Measurements from ENCODE around the gene RPL3. TPM values are rescaled to one million over a fixed set of nuclear protein-coding genes. Genes with fewer than 3 reads are reported as not detected.

The RPL3 gene
- polyA plus RNA-seq, 4 donors: 2,659 to 3,242 (median 3,013) TPM

DNA sequence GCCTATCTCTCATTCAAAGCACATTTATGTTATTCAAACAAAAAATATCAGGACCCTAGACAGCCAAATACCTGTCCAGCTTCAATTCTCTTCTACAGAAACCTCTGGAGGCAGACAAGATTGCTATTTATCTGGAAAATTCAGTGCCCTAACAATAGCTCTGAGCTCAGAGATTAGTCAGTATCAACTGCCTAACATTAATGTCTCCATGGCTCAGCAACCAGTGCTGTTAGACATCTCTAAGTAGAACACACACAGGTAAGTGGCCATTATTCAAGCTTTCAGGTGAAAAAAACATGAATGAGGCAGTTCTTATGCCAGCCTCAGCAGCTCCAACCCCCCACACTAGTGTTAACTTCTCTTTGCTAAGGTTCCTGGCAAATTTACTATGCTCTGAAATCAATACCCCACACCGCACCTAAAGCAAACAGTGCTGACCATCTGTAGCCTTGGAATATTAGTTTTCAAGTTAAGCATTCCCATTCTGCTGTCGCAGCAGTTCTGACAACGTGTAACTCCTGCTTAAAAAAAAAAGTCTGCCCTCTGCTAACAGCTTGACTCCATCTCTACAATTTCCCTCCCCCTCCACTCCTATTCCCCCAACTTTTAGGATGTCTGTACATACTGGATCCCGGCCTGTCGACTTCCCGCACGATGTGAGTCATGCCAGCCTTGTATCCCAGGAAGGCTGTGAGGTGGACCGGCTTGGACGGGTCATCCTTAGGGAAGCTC is 1.5 kb downstream of the RPL3 start:
- no peak for DNase-seq (ENCODE audit: low read depth in 4 of 4, low spot score in 3 of 4)

DNA sequence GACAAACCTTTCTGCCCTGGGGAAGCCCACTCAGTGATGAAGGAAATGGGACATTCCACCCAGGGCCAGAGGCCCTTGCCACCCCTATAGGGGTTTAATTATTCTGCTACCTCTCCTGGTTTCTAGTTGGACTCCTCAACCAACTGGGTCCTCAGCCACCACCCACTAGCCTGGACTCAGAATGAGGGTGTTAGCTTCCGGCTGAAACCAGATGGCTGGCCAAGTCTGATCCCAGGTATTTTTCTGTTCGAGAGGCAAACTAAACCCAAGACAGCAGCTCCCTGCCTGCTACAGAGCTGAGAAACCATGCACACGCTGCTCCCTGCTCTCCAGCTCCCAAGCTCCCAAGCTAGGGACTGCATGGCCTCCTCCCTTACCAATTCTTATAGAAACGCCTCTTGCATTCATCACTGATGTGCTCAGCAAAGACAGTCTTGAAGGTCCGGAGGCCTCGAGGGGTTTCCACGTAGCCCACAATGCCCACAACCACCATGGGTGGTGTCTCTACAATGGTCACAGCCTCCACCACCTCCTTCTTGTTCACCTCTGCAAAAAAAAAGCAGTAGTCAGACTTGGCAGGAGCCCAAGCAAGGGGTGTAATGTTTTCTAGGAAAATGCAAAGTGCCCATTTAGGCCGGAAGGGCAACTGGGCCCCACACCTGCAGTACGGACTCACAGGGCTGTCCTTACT is 2.2 kb downstream of the RPL3 start:
- DNase-seq (ENCODE audit: low read depth in 4 of 4, low spot score in 3 of 4): no peak

DNA sequence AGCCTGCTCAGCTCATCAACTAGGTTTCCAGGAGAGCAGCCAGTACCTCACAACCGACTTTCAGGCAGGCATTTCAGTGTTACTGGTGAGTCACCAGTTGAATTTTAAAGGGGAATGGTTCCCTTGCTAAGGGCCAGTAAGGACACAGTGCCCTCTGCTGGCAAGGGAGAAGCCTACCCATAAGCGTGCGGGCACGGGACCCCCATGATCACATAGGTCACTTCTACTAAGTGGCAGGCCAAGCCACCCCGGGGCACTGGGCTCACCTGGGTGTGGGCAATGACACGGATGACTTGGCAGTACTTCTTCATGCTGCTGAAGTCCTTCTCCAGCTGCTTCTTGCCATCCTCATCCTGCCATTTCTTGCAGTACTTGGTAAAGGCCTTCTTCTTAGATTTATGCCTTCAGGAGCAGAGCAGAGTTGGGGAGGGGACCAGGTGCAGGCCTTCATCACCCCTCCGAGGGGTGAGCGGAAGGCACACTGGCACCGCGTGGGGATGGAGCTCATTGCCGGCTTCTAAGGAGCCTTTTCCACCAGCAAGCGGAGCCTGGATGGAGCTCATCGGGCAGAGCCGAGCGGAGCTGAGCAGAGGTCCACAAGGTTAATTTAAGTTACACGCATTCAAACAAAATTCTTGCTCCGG is 2.9 kb downstream of the RPL3 start:
- peak in 1 of 4 donors; percentile 72 for DNase-seq (ENCODE audit: low read depth in 4 of 4, low spot score in 3 of 4)

DNA sequence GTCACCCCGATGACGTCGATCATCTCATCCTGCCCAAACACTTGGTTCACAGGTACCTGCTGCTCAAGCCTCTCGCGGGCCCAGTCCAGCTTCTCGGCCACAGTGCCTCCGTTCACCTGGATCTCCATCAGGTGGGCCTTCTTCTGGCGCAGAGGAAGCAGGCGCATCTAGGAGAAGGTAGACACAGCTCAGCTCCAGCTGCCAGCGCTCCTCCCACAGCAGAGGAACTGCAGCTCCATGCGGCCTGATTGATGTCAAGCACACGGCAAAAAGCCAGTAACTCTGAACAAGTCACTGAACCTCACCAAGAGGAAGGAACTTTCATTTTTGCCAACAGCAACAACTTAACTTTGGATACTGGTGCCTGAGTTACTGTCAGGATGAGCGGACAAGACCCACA is 4.0 kb downstream of the RPL3 start:
- DNase-seq (ENCODE audit: low read depth in 4 of 4, low spot score in 3 of 4): no peak

DNA sequence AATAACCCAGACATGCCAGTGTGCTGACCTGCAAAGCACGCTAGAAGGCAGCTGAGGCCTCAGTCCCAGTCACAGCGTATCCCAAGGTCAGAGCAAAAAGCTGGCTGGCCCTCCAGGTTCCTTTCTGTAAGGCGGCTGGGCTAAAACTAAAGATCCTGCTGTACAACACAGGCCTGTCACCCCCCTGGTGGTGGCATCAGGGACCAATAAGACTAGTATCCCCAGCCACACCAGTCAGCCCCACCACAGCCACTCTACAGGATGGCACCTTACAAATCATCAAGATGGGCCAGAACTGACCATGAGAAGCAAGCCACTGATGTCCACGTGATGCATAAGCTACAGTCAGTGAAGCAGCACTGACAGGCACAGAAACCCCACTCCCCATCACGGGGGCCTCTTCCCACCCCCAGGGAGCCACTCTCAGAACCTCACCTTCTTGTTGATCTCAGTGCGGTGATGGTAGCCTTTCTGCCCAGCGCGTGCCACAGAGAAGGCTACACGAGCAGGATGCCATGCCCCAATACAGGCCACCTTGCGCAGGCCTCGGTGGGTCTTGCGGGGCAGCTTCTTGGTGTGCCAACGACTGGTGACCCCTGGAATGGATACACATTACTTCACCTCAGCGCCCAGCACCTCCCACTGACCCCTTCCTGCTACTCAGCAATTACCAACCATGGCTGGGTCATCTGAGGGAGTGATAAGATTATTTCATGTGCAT is 5.0 kb downstream of the RPL3 start:
- DNase-seq (ENCODE audit: low read depth in 4 of 4, low spot score in 3 of 4): no peak

DNA sequence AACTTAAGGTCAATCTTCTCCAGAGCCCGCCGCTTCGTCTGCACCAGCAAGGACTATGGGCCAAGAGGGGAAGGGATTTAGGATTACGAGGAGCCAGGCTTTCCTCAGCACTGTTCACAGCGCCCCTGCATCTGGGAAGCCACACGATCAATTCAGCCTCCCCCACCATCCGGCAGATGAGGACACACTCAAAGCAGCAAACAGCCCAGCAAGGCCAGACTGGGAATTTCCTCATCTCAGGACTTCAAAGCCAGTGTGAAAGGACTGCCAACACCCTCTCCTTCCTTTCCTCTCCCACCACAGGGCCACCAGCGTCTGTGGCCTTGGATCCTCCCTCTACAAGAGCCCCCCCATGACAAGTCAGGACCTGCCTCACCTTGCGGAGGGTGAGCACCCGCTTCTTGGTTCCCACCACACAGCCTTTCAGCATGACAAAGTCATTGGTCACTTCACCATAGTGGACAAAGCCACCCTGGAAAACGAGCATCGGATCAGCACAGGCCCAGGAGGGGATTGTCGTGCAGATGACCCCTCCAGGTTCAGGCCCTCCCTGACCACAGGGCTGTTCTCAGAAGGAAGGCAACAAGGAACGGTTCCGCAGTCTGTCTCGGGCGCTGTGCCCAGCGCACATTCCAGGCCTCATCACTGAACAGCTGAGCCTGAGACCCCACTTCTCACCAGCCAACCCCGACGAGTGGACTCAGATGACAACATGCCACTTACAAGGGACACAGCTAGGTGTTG is 6.0 kb downstream of the RPL3 start:
- DNase-seq (ENCODE audit: low read depth in 4 of 4, low spot score in 3 of 4): no peak

DNA sequence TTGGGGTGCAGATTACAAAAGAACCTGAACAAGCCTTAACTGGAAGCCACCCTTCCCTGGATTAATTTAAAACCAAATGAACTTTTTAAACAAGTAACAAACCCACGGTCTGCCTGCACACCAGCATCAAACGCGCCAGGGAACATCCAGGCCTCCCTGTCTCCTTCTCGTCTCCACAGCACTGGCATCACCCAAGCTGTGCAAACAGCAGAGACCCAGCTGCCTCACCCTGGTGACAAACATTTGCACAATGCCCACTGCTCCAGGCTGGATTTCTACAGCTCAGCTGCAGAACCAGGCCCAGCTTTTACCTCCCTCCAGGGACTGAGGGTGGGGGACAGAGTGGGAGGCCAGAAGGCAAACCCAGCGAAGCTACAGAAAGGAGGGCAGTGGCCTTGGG is 7.0 kb downstream of the RPL3 start:
- DNase-seq (ENCODE audit: low read depth in 4 of 4, low spot score in 3 of 4): no peak

DNA sequence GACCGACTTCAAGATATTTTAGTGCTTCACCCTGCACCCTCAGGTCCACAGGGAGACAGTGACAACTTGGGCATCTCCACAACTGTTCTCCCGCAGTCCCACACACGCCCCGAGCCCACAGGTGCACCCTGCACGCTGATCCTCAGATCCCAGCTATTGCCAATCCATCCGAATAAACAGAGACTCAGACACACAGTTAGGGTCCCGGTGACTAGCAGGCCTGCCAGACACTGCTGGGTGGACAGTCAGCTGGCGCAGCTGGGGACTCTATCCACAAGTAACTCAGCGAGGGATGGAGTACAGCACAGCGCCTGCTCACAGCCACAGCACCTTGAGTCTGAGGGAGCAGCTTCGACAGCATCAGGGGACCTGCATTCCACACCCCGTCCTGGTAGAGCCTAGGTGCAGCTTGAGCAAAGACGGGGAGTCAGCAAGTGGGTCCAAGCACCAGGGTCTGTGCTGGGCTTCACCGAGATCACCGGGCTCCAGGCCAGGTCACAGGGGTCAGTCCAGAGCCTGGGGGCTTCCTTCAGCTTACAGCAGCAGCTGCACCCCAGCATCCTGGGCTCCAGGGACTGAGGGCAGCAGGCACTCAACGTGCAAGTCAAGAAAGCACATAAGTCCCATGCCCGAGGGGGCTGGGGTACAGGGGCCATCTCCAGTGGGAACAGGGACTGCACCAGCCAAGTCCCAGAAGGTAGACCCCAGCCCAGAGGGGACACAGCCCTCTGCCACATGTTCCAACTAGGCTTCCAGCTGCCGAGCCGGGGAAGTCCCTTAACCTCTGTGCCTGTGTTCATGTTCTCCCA is 7.6 kb downstream of the RPL3 start:
- no peak for DNase-seq (ENCODE audit: low read depth in 4 of 4, low spot score in 3 of 4)

DNA sequence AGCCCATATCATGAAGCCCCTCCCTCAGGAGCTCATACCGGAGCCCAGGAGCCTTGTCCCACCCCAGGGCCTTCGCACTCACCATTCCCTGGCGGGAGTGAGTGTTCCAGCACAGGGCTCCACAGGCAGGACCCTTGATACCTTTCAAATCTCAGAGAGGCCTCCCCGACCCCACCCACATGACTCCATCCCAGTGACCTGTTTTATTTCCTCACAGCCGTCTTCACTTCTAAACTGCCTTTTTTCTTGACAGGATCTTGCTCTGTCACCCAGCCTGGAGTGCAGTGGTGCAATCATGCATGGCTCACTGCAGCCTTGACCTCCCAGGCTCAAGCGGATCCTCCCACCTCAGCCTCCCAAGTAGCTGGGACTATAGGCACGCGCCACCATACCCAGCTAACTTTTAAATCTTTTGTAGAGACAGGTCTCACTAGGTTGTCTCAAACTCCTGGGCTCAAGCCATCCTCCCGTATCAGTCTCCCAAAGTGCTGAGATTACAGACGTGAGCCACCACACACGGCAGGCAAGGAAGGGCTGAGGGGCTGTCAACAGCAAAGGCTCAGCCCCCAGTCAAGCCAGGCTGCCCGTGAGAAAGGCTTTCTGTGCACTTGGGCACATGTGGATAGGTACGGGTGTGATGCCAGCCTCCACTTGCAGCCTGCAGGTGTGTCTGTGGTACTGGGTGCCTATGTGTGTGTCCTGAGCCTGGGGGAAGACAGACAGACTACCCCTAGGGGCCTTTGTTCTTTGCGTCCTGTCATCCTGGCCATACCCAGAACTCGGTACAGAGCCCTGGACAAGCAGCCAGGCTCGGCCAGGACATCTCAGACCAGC is 9.3 kb downstream of the RPL3 start:
- DNase-seq (ENCODE audit: low read depth in 4 of 4, low spot score in 3 of 4): no peak

DNA sequence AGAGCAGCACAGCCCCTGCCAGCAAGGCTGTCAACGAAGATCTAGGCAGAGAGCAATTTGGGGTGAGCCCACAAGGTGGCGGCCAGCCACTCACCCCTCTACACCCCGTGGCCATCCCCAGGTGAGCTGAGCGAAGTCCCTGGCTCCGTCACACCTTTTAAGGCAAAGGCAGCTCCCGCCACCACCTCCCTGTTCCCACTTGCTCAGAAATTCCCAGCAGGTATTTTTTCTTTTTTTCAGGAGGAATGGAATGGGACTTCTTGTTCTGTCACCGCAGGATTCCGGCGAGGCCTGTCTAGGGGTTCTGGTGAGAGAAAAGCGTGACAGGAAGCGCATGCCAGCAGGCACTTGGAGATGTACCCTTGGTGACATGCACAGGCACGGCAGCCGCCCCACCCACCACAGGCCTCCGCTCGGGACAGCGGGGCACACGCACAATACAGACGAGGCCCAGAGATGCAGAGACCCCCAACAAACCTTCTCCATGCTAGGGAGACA is 10.0 kb downstream of the RPL3 start:
- no peak for DNase-seq (ENCODE audit: low read depth in 4 of 4, low spot score in 3 of 4)

DNA sequence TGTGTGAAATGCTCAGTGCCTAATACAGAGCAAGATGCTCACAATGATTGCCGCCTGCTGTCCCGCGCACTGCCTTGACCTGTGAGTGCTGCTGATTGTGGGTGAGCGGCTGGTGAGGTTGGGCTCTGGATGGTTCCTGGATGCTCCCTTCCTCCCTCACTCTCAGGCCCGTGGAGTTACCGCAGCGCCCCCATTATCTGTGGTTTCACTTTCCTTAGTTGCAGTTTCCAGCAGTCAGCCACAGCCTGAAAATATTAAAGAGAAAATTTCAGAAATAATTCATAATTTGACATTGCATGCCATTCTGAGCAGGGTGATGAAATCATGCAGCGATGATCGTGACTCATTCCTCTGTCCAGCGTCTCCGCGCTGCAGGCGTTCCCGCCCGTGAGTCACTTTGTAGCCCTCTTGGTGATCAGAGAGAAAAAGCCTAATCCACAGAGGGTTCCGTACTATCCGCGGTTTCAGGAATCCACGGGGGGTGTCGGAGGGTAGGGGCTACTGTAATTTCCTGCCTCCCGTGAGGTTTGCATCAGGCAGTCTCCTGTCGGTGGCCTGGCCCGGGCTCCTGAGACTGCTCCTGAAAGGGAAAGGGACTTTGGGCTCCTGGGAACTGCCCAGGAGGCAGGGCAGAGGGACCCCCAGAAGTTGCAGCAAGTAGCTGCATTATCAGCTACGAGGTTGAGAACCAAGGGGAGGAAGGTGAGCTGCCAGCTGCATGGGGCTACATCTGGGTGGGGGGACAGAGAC is 10.6 kb downstream of the RPL3 start:
- no peak for DNase-seq (ENCODE audit: low read depth in 4 of 4, low spot score in 3 of 4)

DNA sequence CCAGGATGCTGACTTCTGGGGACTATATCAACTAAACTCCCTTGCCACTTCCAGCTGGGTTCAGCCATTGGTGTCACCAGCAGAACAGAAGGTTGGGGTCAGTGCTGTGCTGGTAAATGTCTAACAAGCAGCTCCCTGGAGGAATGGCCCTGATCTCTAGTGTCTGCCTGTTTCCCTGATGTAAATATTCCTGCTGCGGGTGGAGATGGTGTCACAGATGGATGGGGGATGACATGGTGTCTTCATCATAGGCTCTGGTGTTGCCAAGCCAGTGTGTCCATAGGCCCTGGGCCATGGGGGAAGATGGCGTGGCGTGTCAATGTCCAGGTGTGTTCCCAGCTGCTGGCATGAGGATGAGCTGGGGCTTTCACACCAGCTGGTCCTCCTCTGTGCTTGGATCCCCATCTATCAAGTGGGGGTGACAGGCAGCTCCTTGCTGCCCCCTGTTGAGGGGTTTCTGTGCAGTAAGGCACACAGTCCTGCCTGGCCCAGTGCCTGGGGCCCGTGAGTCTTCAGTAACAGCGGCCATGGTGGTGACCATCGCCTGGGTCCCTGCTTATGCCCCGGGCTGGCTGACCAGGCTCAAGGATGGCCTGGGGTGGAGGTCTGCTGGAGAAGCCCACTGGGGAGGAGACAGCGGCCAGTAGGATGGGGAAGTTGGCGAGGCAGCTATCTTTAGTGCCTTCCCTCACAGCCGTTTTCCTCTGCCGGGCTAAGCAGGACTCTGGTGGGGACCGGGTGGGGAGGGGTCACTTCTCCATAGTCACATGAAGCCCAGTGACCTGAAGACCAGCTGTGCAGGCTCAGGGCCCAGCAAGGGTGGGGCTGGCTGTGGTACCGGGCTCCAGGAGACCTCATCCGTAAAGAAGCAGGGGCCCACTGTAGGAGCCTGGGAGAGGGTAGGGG is 12.7 kb downstream of the RPL3 start:
- DNase-seq (ENCODE audit: low read depth in 4 of 4, low spot score in 3 of 4): no peak

DNA sequence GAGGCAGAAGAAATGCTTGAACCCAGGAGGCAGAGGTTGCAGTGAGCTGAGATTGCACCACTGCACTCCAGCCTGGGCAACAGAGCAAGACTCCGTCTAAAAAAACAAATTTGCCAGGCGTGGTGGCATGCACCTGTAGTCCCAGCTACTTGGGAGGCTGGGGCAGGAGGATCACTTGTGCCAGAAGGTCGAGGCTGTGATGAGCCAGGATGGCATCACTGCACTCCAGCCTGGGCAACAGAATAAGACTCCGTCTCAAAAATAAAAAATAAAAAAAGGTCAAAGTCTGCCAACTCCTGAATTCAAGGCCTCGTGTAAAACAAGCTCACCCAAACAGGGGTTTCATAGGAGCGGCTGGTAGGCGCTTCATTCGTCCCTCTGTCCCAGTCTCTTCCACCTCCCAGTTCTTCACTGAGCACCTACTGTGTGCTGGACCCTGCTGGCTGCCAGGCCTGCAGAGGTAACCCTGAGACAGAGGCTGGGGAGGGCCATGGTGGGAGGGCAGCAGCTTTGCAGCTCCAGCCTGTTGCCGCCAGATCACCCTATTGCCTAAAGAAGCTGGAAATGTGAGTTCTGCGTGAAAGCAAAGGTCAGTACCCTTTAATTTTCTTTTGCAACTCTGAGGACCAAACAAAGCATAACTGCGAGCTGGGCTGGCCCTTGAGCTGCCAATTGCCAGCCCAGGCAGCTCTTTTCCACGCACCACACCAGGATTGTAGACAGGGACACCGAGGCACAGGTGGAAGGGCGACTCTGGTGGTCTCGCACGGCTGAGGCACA is 15.3 kb downstream of the RPL3 start:
- no peak for DNase-seq (ENCODE audit: low read depth in 4 of 4, low spot score in 3 of 4)

DNA sequence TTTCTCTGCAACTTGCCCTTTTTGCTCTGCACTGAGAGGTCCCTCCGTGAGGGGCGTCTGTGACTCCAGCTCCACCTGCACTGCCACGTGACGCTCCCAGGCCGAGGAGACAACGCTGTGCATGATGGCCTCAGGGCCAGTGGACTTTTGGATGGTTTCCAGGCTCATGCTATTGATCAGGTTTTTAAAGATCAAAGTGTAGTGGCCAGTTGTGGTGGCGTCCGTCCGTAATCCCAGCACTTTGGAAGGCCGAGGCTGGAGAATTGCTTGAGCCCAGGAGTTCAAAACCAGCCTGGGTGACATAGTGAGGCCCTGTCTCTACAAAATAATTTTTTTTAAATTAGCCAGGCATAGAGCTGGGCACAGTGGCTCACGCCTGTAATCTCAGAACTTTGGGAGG is 16.1 kb downstream of the RPL3 start:
- DNase-seq (ENCODE audit: low read depth in 4 of 4, low spot score in 3 of 4): no peak

DNA sequence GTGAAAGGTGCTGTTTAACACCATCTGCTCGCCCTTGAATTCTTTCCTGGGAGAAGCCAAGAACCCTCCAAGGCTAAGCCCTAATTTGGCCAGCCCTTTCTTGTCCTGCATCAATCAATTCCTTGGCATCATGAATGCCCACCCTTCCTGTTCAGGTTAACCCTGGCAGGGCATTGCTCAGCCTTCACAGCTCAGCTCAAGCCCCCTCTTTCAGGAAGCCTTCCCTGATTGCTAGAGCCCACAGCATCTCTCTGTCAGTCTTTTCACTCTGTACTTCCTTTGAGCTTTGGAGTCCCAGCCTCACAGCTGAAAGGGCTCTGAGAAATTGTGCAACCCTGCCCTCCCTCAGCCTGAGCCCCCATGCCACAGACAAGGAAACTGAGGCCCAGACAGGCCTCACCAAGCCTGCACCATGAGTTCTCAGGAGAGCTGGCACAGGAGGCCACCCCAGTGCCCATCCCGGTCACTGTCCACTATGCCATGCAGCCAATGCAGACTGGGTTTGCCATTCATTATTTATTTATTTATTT is 16.9 kb downstream of the RPL3 start:
- DNase-seq (ENCODE audit: low read depth in 4 of 4, low spot score in 3 of 4): no peak

DNA sequence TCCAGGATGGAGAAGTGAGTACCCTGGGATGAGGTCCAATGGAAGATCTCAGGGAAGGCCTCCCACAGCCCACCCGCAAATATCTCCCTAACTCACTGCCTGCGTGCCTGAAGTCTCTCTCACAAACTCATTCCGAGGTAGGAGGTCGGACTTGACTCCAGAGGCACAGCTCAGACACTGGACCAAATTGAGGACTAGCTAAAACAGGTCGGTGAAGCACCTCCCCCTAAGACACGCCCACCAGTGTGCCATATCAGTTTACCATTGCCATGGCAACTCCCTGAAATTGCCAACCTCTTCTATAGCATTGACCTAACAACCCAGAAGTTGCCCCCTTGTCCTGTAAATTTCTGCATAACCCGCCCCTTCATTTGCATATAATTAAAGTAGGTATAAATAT is 17.5 kb downstream of the RPL3 start:
- DNase-seq (ENCODE audit: low read depth in 4 of 4, low spot score in 3 of 4): no peak

Measured in left renal pelvis (tissue), 4 donors.